Spleen (tissue), 7 donors: ENCODE measurements around the gene ACTR3C.
"Not testable (repeated sequence)": the region's sequence is repeated elsewhere in the genome, so short reads cannot be mapped to it uniquely, and the experiment has no call there.

Source experiments
- CTCF ChIP-seq, 11 experiments: fragments of 200-600 bp in 7 of 11; fragments of 450-650 bp in 4 of 11; sonication (generic) in 4 of 11; IDR thresholded peaks in 8 of 11; conservative IDR thresholded peaks in 3 of 11; 1 replicate in 7 of 11; 2 replicates in 4 of 11; pipeline versions ENCODE4 v1.4.0 to v1.8.0; 2016 to 2021; ENCODE audit warnings: antibody characterized with exemption in 11 of 11, inconsistent platforms in 4 of 11, mild to moderate bottlenecking in 1 of 11
- POLR2A ChIP-seq, 3 donors: fragments of 450-650 bp; IDR thresholded peaks; one replicate each; pipeline ENCODE4 v1.5.1; 2017; ENCODE audit warnings: antibody characterized with exemption in 3 of 3, mild to moderate bottlenecking in 1 of 3
- donor health status: DM: no; HTN: no; CAD: no; lungs with moderate emphysema.
- donor health status: DM: no; HTN: no; CAD: no.
- donor health status: DM: no; HTN: no; CAD: no.

GRCh38 chr7:150270101-150270824 is 53.1 kb downstream of the ACTR3C start:
- TF ChIP-seq CTCF (IDR thresholded peaks at IDR 0.05 in 8 of 11, conservative IDR thresholded peaks at IDR 0.05 in 3 of 11); POLR2A (IDR thresholded peaks at IDR 0.05): not testable (repeated sequence)
